Measurements from ENCODE around the gene EIF3A.

- TF ChIP-seq POLR2A (IDR thresholded peaks at IDR 0.05) (no peak), CTCF (IDR thresholded peaks at IDR 0.05) (no peak)
Observed at GRCh38 chr10:119051775-119052174, 28.8 kb downstream of the EIF3A start.
